Colon (tissue), 2 donors: ENCODE data around the gene FKTN.

Experiments used
- FAIRE-seq: peaks from 2 replicates; lab custom pipeline; 2012; peaks lifted over from hg19 to GRCh38; lab: Jason Lieb, UNC
- donor health status: control.
- donor health status: control.

Gene FKTN

GRCh38 chr9:105678781-105679180, 120.8 kb downstream of the FKTN start:
- FAIRE-seq: no peak

GRCh38 chr9:105679257-105680022, 121.5 kb downstream of the FKTN start:
- FAIRE-seq: no peak

GRCh38 chr9:105681313-105681712, 123.4 kb downstream of the FKTN start:
- FAIRE-seq: no peak

GRCh38 chr9:105681724-105682123, 123.8 kb downstream of the FKTN start:
- no peak for FAIRE-seq

- no peak for FAIRE-seq
Measured at GRCh38 chr9:105683688-105684275, 125.9 kb downstream of the FKTN start.

- FAIRE-seq: no peak
Measured at GRCh38 chr9:105686936-105687335, 129.0 kb downstream of the FKTN start.
